GM18870 (cell line): ENCODE data around the gene FKBP1A.
"Not testable (repeated sequence)": the region's sequence is repeated elsewhere in the genome, so short reads cannot be mapped to it uniquely, and the experiment has no call there.

ENCODE experiments used
- ATAC-seq: cut with Tn5 transposase; IDR thresholded peaks from one replicate; pipeline ENCODE4 v1.9.1; 2021; ENCODE audit warnings: moderate library complexity; ENCODE audit not compliant: unreplicated experiment

The FKBP1A gene

DNA sequence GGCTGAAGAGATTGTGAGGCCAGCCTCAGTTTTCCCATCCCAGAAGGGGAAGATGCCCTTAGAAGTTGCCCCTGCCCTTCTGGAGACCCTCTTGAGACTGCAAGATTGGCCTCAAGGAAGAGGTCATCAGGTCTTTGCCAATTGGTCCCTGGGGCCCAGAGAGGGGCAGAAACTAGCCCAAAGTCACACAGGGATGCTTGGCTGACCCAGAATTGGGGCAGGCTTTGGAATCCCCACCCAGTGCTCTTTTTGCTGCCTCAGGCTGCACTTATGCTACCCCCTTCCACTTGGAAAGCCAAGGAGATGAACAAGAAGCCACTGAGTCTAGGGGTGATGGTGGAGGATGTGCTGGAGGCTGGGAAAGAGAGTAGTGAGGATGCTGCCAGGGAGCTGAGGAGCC lies 24.9 kb upstream of the FKBP1A start:
- ATAC-seq: no peak

DNA sequence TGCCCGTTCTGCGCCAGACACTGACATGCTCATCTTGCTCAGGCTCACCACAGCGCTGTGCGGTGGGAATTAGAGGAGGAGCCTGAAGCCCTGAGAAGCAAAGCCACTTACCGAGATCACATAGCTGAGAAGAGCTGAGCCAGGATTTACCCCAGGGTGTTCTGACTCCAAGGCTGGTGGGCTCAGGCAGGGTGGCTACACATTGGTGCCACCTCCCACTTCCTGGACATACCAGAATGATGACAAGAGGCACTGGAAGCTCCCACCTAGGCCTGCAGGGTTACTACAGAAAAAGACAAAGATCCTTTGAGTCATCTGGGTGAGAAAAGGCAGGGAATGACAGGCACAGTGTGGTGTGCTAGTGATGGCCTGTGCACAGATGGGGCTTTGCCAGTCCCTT lies 24.4 kb upstream of the FKBP1A start:
- ATAC-seq: no peak

GRCh38 chr20:1415667-1416468 lies 23.0 kb upstream of the FKBP1A start:
- ATAC-seq: no peak

DNA sequence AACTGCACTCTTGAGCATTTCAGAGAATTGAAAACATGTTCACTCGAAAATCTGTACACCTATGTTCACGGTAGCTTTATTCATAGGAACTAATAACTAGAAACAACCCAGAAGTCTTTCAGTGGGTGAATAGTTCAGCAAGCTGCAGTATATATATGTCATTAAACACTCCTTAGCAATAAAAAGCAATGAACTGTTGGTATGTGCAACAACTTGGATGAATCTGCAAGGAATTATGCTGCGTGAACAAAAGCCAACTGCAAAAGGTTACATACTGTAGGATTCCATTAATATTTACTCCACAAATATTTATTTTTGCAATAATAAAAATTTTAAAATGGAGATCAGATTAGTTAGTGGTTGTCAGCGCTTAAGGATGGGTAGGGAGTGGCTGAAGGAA lies 22.1 kb upstream of the FKBP1A start:
- ATAC-seq: no peak

DNA sequence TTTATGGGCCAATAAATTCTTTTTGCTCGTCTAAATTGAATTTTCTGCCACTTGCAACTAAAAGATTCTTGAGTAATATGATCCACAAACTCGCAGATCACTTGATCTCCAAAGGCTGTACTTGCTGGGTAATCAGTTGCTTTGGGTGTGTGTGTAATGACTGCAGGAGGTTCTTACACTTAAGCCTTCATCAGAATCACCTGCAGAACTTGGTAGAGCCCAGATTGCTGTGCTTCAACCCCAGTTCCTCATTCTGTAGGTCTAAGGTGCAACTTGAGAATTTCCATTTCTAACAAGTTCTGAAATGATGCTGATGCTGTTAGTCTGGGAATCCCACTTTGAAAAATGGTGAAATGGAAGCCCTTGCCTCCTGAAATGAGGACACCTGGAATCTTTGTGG lies 12.9 kb upstream of the FKBP1A start:
- ATAC-seq: no peak

- ATAC-seq: no peak
These were observed 10.8 kb upstream of the FKBP1A start for GRCh38 chr20:1403624-1404023.

DNA sequence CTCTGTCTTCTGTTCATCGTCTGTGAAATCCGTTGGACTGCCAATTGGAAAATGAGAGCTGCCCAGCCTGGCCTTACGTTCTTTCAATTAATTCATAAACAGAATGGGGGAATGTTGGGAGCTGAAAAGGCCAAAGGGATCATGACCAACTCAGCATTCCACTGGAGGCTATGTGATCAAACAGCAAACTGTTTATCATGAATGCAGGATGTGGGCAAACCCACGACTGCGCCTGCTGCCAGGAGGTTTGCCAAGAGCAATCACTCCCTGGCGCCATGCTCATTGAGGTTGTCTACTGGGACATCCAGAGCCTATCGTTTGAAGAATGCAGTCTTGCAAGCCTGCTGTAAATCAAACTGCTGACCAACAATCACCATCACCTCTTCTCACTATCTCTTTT lies 9.3 kb upstream of the FKBP1A start:
- no peak for ATAC-seq

- no peak for ATAC-seq
These were observed 8.6 kb upstream of the FKBP1A start for GRCh38 chr20:1401451-1401907.

GRCh38 chr20:1399678-1400366 lies 7.0 kb upstream of the FKBP1A start:
- not testable (repeated sequence) for ATAC-seq

DNA sequence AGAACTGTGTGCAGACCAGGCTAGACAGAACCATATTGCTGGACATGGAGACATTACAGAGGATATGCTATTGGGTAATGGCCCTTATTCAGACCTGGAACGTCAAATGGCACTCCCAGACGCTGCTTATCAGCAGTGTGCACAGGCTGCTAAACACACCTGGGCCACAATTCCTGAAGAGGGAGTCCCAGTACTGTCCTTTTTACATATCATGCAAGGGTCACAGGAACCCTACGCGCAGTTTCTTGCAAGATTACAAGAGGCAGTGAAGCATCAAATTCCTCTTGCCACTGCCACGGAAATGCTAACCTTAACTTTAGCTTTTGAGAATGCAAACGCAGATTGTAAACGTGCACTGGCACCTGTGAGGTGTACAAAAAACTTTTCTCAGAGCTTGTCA lies 5.3 kb upstream of the FKBP1A start:
- not testable (repeated sequence) for ATAC-seq

DNA sequence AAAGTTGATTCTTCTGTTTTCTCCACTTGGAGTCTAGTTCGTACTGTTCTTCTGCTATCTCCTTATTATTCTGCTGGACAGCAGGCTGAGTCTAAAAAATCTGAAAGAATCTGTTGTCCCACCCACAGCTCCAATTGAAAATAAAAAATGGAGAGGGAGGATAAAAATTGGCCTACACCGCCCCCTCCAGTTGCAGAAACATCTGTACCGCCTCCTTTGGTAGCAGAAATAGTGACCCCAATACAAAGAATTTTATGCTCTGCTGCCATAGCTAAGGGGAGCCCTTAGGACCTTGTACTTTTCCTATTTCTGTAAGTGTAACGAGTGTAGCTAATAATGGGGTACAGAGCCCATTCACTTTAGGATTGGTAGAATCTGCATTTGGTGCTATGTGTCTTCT lies 4.9 kb upstream of the FKBP1A start:
- ATAC-seq: no peak

DNA sequence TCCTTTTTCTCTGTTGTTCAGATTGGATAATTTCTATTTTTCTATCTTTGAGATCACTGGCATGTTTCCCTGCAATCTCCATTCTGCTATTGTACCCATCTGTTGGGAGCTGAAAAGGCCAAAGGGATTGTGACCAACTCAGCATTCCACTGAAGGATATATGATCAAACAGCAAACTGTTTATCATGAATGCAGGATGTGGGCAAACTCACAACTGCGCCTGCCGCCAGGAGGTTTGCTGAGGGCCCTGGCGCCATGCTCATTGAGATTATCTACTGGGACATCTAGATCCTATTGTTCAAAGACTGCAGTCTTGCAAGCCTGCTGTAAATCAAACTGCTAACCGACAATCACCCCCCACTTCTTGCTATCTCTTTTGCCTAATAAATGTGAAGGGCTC lies 3.8 kb upstream of the FKBP1A start:
- ATAC-seq: no peak

DNA sequence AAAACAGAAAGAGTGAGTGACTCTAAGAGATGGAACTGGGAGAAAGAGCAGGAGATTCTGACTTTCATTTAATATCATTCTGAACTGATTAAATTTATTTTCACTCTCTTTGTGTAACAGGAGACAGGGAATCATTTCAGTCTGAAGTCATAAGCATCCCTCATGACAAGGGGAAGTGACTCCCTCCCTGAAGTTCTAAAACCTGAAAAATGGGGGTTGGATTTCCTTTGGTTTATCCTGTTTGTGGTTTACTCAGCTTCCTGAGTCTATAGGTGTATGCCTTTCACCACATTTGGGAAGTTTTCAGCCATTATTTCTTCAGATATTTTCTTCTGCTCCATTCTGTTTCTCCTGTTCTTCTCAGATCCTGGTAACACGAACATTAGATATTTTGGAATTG lies 3.4 kb upstream of the FKBP1A start:
- no peak for ATAC-seq

GRCh38 chr20:1394686-1395085 lies 1.8 kb upstream of the FKBP1A start:
- ATAC-seq: no peak

GRCh38 chr20:1393507-1393882 lies 641 bp upstream of the FKBP1A start:
- ATAC-seq: no peak

GRCh38 chr20:1392443-1392692 lies 486 bp downstream of the FKBP1A start:
- no peak for ATAC-seq

DNA sequence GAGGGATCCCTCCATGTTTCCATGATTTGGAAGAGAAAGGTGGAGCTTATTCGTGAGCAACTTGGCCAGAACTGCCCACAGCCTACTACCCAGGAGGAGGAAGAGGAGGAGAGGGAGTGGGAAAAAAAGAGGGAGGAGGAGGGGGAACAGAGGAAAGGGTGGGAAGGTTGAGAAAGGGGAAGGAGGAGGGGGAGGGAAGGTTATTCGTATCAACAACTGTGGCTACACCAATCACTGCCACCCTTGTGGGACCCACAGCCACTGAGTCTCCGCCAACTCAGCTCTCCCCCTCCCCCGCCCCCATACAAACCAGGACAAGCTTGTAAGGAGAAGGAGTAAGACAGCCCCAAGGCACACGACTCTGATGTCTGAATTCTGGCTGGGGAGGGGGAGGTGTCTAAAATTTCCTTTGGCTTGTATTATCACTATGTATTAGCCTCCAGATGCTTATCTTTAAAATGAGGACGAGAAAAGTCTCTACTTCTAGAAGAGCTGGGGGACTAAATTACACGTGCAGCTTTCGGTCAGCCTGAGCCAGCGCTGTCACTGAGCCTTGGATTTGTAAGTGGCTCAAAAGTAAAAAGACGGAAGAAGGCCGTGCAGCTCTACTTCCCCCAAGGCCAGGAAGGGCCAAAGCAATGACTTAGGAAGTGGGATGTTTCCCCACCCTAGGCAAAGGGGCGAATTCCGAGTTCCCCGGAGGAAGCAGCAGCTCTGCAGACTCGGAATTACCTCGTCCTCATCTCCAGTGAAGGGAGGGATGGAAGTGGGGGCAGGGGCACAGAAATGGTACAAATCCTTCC lies 1.0 kb downstream of the FKBP1A start:
- ATAC-seq: no peak

GRCh38 chr20:1390581-1391403 lies 2.1 kb downstream of the FKBP1A start:
- ATAC-seq: no peak

DNA sequence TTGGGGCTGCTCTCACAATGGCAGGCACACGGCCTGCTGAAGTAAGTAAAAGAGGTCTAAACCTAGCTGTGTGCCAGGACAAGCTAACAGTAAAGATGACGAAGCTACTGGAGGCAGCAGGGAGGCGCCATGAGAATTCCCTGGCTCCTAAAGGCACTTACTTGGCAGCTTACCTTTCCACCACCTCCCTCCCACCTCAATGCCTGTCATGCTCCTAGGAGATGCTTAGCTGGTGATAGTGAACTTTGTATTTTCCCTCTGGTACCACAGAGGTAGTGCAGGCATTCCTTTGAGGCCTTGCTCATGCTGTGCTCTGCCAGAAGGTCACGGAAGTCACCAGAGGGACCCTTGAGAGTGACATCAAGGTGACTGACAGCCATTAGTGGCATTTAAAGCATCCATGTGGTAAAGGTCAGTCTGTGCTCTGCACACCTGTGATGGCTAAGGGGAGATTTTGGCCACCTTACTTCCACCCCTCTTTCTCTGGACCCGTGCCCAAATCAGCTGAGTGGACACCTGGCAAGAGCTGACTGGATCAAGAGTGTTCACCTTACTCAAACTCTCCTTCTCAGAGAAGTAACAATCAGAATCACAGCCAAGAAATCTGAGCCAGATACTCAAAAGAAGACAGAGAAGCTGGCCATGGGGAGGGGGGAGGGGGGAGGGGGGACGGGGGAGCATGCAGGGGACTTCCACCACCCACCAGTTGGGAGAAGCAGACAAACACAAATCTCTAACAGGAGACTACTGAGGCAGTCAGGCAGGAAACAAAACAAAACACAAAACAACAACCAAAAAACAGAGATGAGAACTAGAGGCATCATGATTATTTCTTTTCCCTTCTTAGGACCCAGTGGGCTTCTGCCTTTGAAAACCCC lies 2.9 kb downstream of the FKBP1A start:
- no peak for ATAC-seq
